Measurements from ENCODE around the gene FNIP2. TPM values are rescaled to one million over a fixed set of nuclear protein-coding genes. Genes with fewer than 3 reads are reported as not detected.
"Not testable (repeated sequence)": the region's sequence is repeated elsewhere in the genome, so short reads cannot be mapped to it uniquely, and the experiment has no call there.

The FNIP2 gene
- total RNA-seq, 1 donor from 2014 or later: 20.4 TPM

- H3K4me3 Mint-ChIP-seq; H3K4me1 Mint-ChIP-seq (ENCODE audit: low read depth); H3K9me3 Mint-ChIP-seq; H3K36me3 Mint-ChIP-seq (ENCODE audit: low read depth); DNase-seq (ENCODE audit: low spot score); H3K27me3 Mint-ChIP-seq (ENCODE audit: insufficient read depth); intact Hi-C loops (cut with micrococcal nuclease); H3K27ac Mint-ChIP-seq: not testable (repeated sequence)
These were observed 22.3 kb upstream of the FNIP2 start for GRCh38 chr4:158746537-158746936.

- no peak overlapping the region for H3K27ac Mint-ChIP-seq
- H3K36me3 Mint-ChIP-seq (ENCODE audit: low read depth): no peaks in the 10 kb centered on the region
- no peak for DNase-seq (ENCODE audit: low spot score)
- H3K9me3 Mint-ChIP-seq: no peaks in the 10 kb centered on the region
- H3K4me1 Mint-ChIP-seq (ENCODE audit: low read depth): no peaks in the 10 kb centered on the region
- H3K4me3 Mint-ChIP-seq: no peak overlapping the region
- peaks cover 13% of the 10 kb centered on the region for H3K27me3 Mint-ChIP-seq (ENCODE audit: insufficient read depth)
- intact Hi-C loops (cut with micrococcal nuclease): no loop called here
These were observed 18.4 kb upstream of the FNIP2 start for GRCh38 chr4:158750379-158750778.

GRCh38 chr4:158754385-158755180 lies 14.2 kb upstream of the FNIP2 start:
- H3K36me3 Mint-ChIP-seq (ENCODE audit: low read depth): no peaks in the 10 kb centered on the region
- DNase-seq (ENCODE audit: low spot score): no peak
- H3K27ac Mint-ChIP-seq: no peak overlapping the region
- H3K27me3 Mint-ChIP-seq (ENCODE audit: insufficient read depth): peaks cover 20% of the 10 kb centered on the region
- H3K4me3 Mint-ChIP-seq: no peak overlapping the region
- no peaks in the 10 kb centered on the region for H3K4me1 Mint-ChIP-seq (ENCODE audit: low read depth)
- no peaks in the 10 kb centered on the region for H3K9me3 Mint-ChIP-seq
- intact Hi-C loops (cut with micrococcal nuclease): no loop called here

GRCh38 chr4:158755819-158756218 lies 13.0 kb upstream of the FNIP2 start:
- H3K4me1 Mint-ChIP-seq (ENCODE audit: low read depth); intact Hi-C loops (cut with micrococcal nuclease); H3K27ac Mint-ChIP-seq; DNase-seq (ENCODE audit: low spot score); H3K36me3 Mint-ChIP-seq (ENCODE audit: low read depth); H3K4me3 Mint-ChIP-seq; H3K9me3 Mint-ChIP-seq: not testable (repeated sequence)
- peaks cover 20% of the 10 kb centered on the region for H3K27me3 Mint-ChIP-seq (ENCODE audit: insufficient read depth)

GRCh38 chr4:158756588-158756987 lies 12.2 kb upstream of the FNIP2 start:
- Mint-ChIP-seq H3K9me3 (no peaks in the 10 kb centered on the region), H3K4me1 (ENCODE audit: low read depth) (no peaks in the 10 kb centered on the region), H3K27ac (no peak overlapping the region), H3K36me3 (ENCODE audit: low read depth) (no peaks in the 10 kb centered on the region), H3K27me3 (ENCODE audit: insufficient read depth) (peaks cover 16% of the 10 kb centered on the region), H3K4me3 (no peak overlapping the region)
- DNase-seq (ENCODE audit: low spot score): no peak
- intact Hi-C loops (cut with micrococcal nuclease): no loop called here

GRCh38 chr4:158758142-158758541 lies 10.7 kb upstream of the FNIP2 start:
- intact Hi-C loops (cut with micrococcal nuclease): no loop called here
- H3K4me1 Mint-ChIP-seq (ENCODE audit: low read depth): no peaks in the 10 kb centered on the region
- H3K4me3 Mint-ChIP-seq: no peak overlapping the region
- no peak overlapping the region for H3K27ac Mint-ChIP-seq
- no peaks in the 10 kb centered on the region for H3K36me3 Mint-ChIP-seq (ENCODE audit: low read depth)
- DNase-seq (ENCODE audit: low spot score): no peak
- H3K27me3 Mint-ChIP-seq (ENCODE audit: insufficient read depth): peaks cover 13% of the 10 kb centered on the region
- H3K9me3 Mint-ChIP-seq: no peaks in the 10 kb centered on the region

- no peaks in the 10 kb centered on the region for H3K4me1 Mint-ChIP-seq (ENCODE audit: low read depth)
- H3K27me3 Mint-ChIP-seq (ENCODE audit: insufficient read depth): peaks cover 13% of the 10 kb centered on the region
- no peaks in the 10 kb centered on the region for H3K9me3 Mint-ChIP-seq
- H3K4me3 Mint-ChIP-seq: no peak overlapping the region
- H3K36me3 Mint-ChIP-seq (ENCODE audit: low read depth): no peaks in the 10 kb centered on the region
- no peak overlapping the region for H3K27ac Mint-ChIP-seq
- intact Hi-C loops (cut with micrococcal nuclease): no loop called here
- no peak for DNase-seq (ENCODE audit: low spot score)
These were observed 10.1 kb upstream of the FNIP2 start for GRCh38 chr4:158758703-158759102.

- H3K9me3 Mint-ChIP-seq; H3K4me1 Mint-ChIP-seq (ENCODE audit: low read depth); H3K36me3 Mint-ChIP-seq (ENCODE audit: low read depth); H3K4me3 Mint-ChIP-seq; H3K27ac Mint-ChIP-seq; DNase-seq (ENCODE audit: low spot score); intact Hi-C loops (cut with micrococcal nuclease); H3K27me3 Mint-ChIP-seq (ENCODE audit: insufficient read depth): not testable (repeated sequence)
These were observed 9.3 kb upstream of the FNIP2 start for GRCh38 chr4:158759539-158759938.

- Mint-ChIP-seq H3K4me3 (no peak overlapping the region), H3K9me3 (no peaks in the 10 kb centered on the region), H3K4me1 (ENCODE audit: low read depth) (no peaks in the 10 kb centered on the region), H3K27ac (no peak overlapping the region), H3K27me3 (ENCODE audit: insufficient read depth) (peaks cover 8% of the 10 kb centered on the region), H3K36me3 (ENCODE audit: low read depth) (no peaks in the 10 kb centered on the region)
- no peak for DNase-seq (ENCODE audit: low spot score)
- intact Hi-C loops (cut with micrococcal nuclease): no loop called here
These were observed 8.0 kb upstream of the FNIP2 start for GRCh38 chr4:158760866-158761265.

GRCh38 chr4:158762553-158762952 lies 6.3 kb upstream of the FNIP2 start:
- intact Hi-C loops (cut with micrococcal nuclease): no loop called here
- no peaks in the 10 kb centered on the region for H3K9me3 Mint-ChIP-seq
- H3K27ac Mint-ChIP-seq: no peak overlapping the region
- H3K27me3 Mint-ChIP-seq (ENCODE audit: insufficient read depth): peaks cover 2% of the 10 kb centered on the region
- no peak for DNase-seq (ENCODE audit: low spot score)
- H3K36me3 Mint-ChIP-seq (ENCODE audit: low read depth): no peaks in the 10 kb centered on the region
- H3K4me3 Mint-ChIP-seq: no peak overlapping the region
- peaks cover 5% of the 10 kb centered on the region for H3K4me1 Mint-ChIP-seq (ENCODE audit: low read depth)

GRCh38 chr4:158763462-158763861 lies 5.4 kb upstream of the FNIP2 start:
- Mint-ChIP-seq H3K36me3 (ENCODE audit: low read depth) (no peaks in the 10 kb centered on the region), H3K27ac (no peak overlapping the region), H3K27me3 (ENCODE audit: insufficient read depth) (peaks cover 2% of the 10 kb centered on the region), H3K4me3 (no peak overlapping the region), H3K4me1 (ENCODE audit: low read depth) (peaks cover 14% of the 10 kb centered on the region), H3K9me3 (no peaks in the 10 kb centered on the region)
- no peak for DNase-seq (ENCODE audit: low spot score)
- intact Hi-C loops (cut with micrococcal nuclease): no loop called here

- no peak overlapping the region for H3K4me3 Mint-ChIP-seq
- peaks cover 2% of the 10 kb centered on the region for H3K27me3 Mint-ChIP-seq (ENCODE audit: insufficient read depth)
- no peaks in the 10 kb centered on the region for H3K9me3 Mint-ChIP-seq
- intact Hi-C loops (cut with micrococcal nuclease): loop anchor here (1.0 to 5.0 kb wide), 3 partner anchors 36 to 330 kb away; no protein-coding TSS in a partner anchor
- peaks cover 35% of the 10 kb centered on the region for H3K4me1 Mint-ChIP-seq (ENCODE audit: low read depth)
- DNase-seq (ENCODE audit: low spot score): no peak
- peaks cover 2% of the 10 kb centered on the region for H3K36me3 Mint-ChIP-seq (ENCODE audit: low read depth)
- H3K27ac Mint-ChIP-seq: no peak overlapping the region
These were observed 2.3 kb upstream of the FNIP2 start for GRCh38 chr4:158766434-158767044.

- H3K4me1 Mint-ChIP-seq (ENCODE audit: low read depth): peaks cover 44% of the 10 kb centered on the region
- H3K4me3 Mint-ChIP-seq: peak overlapping the region; percentile 84
- DNase-seq (ENCODE audit: low spot score): no peak
- peak overlapping the region; percentile 83 for H3K27ac Mint-ChIP-seq
- intact Hi-C loops (cut with micrococcal nuclease): loop anchor here (1.0 to 5.0 kb wide), 2 partner anchors 37 to 310 kb away; no protein-coding TSS in a partner anchor
- no peaks in the 10 kb centered on the region for H3K9me3 Mint-ChIP-seq
- peaks cover 2% of the 10 kb centered on the region for H3K27me3 Mint-ChIP-seq (ENCODE audit: insufficient read depth)
- H3K36me3 Mint-ChIP-seq (ENCODE audit: low read depth): peaks cover 2% of the 10 kb centered on the region
These were observed 1.4 kb upstream of the FNIP2 start for GRCh38 chr4:158767451-158767850.

Data from activated T-helper 1 cell treated with anti-CD3 and anti-CD28 coated beads, Interleukin-12 subunit alpha, Interleukin-12 subunit beta, Interleukin-2, Interleukin-4 antibody, amounts not matched to agents 30 ng/mL and 10 ng/mL and 1 ng/mL, durations not matched to agents 14 hours and 24 hours and 36 hours (primary cell).